ENCODE measurements around the gene ZNF614.
"Not testable (repeated sequence)": the region's sequence is repeated elsewhere in the genome, so short reads cannot be mapped to it uniquely, and the experiment has no call there.

Gene ZNF614

GRCh38 chr19:52028027-52028779, at the start of gene ZNF614:
TSS of gene ZNF614 (minus strand) at chr19:52028379. CDS start at chr19:52025745, 2,634 bp downstream.
- peak; percentile 52 for DNase-seq

- DNase-seq: no peak
Measured at GRCh38 chr19:52070496-52070895, 42.3 kb upstream of the ZNF614 start.

DNA sequence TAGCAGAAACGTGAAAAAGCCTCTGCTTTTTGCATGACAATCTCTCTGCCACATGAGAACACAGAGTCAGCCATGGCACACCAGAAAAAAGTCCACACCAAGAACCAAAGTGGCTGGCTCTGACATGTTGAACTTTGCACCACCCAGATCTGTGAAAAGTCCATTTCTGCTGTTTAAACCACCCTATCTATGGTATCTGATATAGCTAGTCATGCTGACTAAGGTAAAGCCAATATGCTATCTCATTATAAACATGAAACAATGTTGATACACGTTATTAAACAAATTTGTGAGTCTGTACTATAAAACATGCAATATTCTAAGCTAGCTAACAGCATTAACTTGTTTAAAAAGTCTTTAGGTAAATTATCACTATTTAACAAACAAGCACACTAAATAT, 41.5 kb upstream of the ZNF614 start:
- no peak for DNase-seq

DNA sequence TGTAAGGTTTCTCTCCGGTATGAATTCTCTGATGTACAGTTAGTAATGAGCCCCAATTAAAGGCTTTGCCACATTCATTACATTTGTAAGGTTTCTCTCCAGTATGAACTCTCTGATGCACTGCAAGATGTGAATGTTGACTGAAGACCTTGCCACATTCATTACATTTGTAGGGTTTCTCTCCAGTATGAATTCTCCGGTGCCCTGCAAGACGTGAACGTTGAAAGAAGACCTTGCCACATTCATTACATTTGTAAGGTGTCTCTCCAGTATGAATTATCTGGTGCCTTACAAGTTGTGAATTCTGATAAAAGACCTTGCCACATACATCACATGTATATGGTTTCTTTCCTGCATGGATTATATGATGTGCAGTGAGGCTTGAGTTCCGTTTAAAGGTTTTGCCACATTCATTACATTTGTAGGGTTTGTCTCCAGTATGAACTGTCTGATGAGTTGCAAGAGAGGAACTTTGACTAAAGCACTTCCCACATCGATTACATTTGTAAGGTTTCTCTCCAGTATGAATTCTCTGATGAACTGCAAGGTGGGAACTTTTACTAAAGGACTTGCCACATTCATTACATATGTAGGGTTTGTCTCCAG, 38.2 kb upstream of the ZNF614 start:
- no peak for DNase-seq

- no peak for DNase-seq
Measured at GRCh38 chr19:52065399-52065798, 37.2 kb upstream of the ZNF614 start.

DNA sequence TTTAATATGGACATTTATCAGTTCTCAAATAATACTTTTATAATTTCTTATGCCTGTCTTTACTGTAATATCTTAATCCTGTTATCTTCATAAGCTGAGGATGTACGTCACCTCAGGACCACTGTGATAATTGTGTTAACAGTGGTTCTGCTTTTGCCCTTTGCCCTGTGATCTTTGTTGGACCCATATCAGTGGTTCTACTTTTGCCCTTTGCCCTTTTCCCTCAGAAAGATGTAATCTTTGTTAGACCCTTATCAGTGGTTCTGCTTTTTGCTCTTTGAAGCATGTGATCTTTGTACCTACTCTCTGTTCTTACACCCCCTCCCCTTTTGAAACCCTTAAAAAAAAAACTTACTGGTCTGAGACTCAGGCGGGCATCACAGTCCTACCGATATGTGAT, 28.3 kb upstream of the ZNF614 start:
- not testable (repeated sequence) for DNase-seq

- DNase-seq: not testable (repeated sequence)
Measured at GRCh38 chr19:52051736-52052135, 23.6 kb upstream of the ZNF614 start.

DNA sequence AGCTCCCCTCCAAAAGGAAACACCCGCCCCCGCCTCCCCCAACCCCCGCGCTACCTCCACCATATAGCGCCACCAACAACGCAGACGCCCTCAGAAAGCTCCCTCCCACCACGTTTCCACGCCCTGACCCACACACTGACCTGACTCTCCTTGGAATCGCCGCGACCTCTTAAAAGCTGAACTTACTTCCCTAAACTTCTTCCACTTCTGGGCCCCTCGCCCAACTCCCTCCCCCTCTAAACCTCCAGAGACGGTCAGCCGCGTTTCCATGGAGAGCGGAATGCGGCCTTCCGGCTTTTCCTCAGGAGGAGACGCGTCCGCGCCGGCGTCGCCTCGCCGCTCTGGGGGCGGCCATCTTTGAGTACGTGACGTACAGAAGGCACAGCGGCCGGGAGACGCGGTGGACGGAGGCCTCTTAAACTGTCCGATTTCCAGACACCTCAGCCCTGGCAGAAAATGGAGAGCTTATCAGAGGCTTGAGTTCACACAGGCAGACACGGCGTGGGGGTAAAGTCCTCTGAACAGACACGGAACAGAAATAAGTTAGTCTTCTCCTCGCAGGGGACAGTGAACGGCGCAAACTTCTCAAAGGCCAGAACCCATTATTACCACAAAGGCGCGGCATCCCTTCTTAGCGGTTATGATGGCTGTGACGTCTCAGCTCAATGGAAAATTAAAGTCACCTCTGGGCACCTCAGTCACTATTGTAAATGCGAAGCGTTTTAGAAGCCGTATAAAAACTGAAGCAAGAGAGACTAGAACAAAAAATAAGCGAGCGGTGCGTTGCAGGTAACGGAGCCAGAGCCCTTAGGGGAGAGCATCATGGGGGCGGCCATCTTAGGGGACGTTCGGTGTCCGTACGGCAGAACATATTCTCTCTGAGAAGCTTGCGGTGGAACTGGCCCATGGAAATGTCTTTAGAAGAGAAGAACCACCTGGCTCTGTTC, 20.6 kb upstream of the ZNF614 start, which contains the start of gene ZNF432:
Gene ZNF432 (minus strand): TSS at position 284 of the 947 bp plus-strand sequence. CDS start 1,970 bp downstream, outside the sequence.
- no peak for DNase-seq

GRCh38 chr19:52039169-52039568, 11.0 kb upstream of the ZNF614 start:
- no peak for DNase-seq

GRCh38 chr19:52034051-52034728, 6.0 kb upstream of the ZNF614 start:
- no peak for DNase-seq

DNA sequence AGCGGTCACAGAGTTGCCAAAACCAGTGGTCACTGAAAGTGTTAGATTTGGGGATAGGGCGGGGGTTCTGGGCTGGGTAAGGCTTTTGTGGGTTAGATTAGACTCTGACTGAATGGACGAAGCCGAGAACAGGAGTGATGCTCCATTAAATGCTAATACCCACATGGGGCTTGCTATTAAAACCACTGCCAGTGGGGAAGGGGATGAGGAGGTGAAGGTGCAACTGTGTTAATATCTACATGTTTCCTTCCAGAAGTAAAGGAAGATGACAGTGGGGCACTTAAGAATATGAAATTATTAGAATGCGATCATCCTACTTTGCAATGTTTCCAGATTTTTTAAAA, 573 bp upstream of the ZNF614 start:
- DNase-seq: no peak

DNA sequence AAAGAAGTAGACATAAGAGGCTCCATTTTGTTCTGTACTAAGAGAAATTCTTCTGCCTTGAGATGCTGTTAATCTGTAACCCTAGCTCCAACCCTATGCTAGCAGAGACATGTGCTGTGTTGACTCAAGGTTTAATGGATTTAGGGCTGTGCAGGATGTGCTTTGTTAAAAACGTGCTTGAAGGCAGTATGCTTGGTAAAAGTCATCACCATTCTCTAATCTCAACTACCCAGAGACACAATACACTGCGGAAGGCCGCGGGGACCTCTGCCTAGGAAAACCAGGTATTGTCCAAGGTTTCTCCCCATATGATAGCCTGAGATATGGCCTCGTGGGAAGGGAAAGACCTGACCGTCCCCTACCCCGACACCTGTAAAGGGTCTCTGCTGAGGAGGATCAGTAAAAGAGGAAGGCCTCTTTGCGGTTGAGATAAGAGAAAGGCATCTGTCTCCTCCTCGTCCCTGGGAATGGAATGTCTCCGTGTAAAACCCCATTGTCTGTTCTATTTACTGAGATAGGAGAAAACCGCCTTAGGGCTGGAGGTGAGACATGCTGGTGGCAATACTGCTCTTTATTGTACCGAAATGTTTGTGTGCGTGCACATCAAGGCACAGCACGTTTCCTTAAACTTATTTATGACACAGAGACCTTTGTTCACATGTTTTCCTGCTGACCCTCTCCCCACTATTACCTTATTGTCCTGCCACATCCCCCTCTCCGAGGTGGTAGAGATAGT, 1.8 kb downstream of the ZNF614 start:
- DNase-seq: not testable (repeated sequence)

- DNase-seq: not testable (repeated sequence)
Measured at GRCh38 chr19:52024478-52024877, 3.7 kb downstream of the ZNF614 start.

DNA sequence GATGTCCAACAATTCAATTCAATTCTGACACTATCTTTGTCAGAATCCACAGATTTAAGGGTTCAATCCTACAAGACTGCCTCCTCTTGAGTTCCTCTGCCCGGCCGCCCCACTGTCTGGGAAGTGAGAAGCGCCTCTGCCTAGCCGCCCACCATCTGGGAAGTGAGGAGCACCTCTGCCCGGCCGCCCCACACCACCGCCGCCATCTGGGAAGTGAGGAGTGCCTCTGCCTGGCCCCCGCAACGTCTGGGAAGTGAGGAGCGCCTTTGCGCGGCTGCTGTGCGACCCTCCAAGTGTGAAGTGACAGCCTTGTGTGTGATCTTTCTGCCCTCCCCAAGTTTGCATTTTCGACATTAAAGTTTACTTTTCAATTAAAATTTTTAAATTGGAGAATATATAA, 6.0 kb downstream of the ZNF614 start:
- no peak for DNase-seq

- DNase-seq: no peak
Measured at GRCh38 chr19:52020506-52020905, 7.7 kb downstream of the ZNF614 start.

DNA sequence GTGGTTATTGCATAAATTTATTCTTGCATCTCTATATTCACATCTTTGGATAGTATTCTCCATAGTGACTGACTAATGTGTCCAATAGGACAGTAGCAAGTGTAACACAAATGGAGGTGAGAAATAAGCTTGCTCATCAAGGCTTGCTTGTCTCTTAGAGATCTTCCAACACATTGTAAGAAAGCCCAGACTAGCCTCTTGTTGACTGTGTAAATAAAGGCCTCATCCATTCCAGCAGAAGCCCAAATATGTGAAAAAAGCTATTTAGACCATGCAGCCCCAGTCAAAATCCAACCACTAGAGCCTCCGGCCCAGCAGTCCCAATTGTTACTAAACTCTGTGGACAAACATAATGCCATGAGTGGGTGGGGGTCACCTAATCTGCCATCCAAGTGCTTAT, 17.5 kb downstream of the ZNF614 start:
- no peak for DNase-seq

- DNase-seq: no peak
Measured at GRCh38 chr19:52007806-52008557, 20.2 kb downstream of the ZNF614 start, which contains the start of gene ZNF615. TSS of gene ZNF615 (minus strand) at chr19:52008211. CDS start at chr19:52003711, 4,500 bp downstream.

DNA sequence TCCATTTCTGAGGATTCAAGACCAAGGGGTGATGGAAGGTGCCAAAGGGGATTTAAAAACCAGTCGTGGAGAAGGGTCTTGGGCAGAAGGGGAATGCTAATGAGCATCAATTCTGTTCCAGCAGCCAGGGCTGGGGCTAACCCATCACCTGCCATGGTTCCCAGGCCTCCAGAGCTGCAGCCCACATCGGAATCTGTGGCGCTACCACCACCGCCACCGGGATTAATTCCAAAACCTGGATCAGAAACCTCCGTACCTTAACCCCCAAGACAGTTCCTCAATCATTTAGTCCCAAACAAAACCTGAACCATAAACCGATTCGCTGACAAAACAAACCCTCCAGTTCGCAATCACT, 20.8 kb downstream of the ZNF614 start:
- no peak for DNase-seq

- DNase-seq: no peak
Measured at GRCh38 chr19:51994048-51994644, 34.0 kb downstream of the ZNF614 start.

- no peak for DNase-seq
Measured at GRCh38 chr19:51993422-51993821, 34.8 kb downstream of the ZNF614 start.

All from NK-92 treated with Interleukin-12 subunit alpha and Interleukin-12 subunit beta, amount 100 ng/mL, for 24 hours (cell line).